Measurements from ENCODE around the gene CAMK1D.
"Not testable (repeated sequence)": the region's sequence is repeated elsewhere in the genome, so short reads cannot be mapped to it uniquely, and the experiment has no call there.

Gene CAMK1D

GRCh38 chr10:12791728-12792127 lies 442.4 kb downstream of the CAMK1D start:
- DNase-seq (ENCODE audit: low read depth, low spot score), result no peak

- no peak for DNase-seq (ENCODE audit: low read depth, low spot score)
Observed at GRCh38 chr10:12792889-12793556, 443.7 kb downstream of the CAMK1D start.

- no peak for DNase-seq (ENCODE audit: low read depth, low spot score)
Observed at GRCh38 chr10:12795315-12796110, 446.2 kb downstream of the CAMK1D start.

- DNase-seq (ENCODE audit: low read depth, low spot score), result peak; percentile 43
Observed at GRCh38 chr10:12796401-12797160, 447.2 kb downstream of the CAMK1D start.

GRCh38 chr10:12797471-12798262 lies 448.3 kb downstream of the CAMK1D start:
- DNase-seq (ENCODE audit: low read depth, low spot score), result no peak

GRCh38 chr10:12799144-12799543 lies 449.8 kb downstream of the CAMK1D start:
- peak; percentile 67 for DNase-seq (ENCODE audit: low read depth, low spot score)

- no peak for DNase-seq (ENCODE audit: low read depth, low spot score)
Observed at GRCh38 chr10:12799714-12800113, 450.4 kb downstream of the CAMK1D start.

- no peak for DNase-seq (ENCODE audit: low read depth, low spot score)
Observed at GRCh38 chr10:12800302-12800701, 451.0 kb downstream of the CAMK1D start.

- DNase-seq (ENCODE audit: low read depth, low spot score), result no peak
Observed at GRCh38 chr10:12801214-12802087, 452.1 kb downstream of the CAMK1D start.

GRCh38 chr10:12803776-12804175 lies 454.4 kb downstream of the CAMK1D start:
- DNase-seq (ENCODE audit: low read depth, low spot score), result no peak

- no peak for DNase-seq (ENCODE audit: low read depth, low spot score)
Observed at GRCh38 chr10:12806228-12807095, 457.1 kb downstream of the CAMK1D start.

GRCh38 chr10:12807096-12807755 lies 457.9 kb downstream of the CAMK1D start:
- peak; percentile 78 for DNase-seq (ENCODE audit: low read depth, low spot score)

GRCh38 chr10:12808014-12808613 lies 458.8 kb downstream of the CAMK1D start:
- no peak for DNase-seq (ENCODE audit: low read depth, low spot score)

GRCh38 chr10:12810046-12810445 lies 460.7 kb downstream of the CAMK1D start:
- DNase-seq (ENCODE audit: low read depth, low spot score), result not testable (repeated sequence)

- no peak for DNase-seq (ENCODE audit: low read depth, low spot score)
Observed at GRCh38 chr10:12811826-12812225, 462.5 kb downstream of the CAMK1D start.

- DNase-seq (ENCODE audit: low read depth, low spot score), result no peak
Observed at GRCh38 chr10:12812571-12812970, 463.2 kb downstream of the CAMK1D start.

- DNase-seq (ENCODE audit: low read depth, low spot score), result no peak
Observed at GRCh38 chr10:12814166-12814565, 464.8 kb downstream of the CAMK1D start.

- peak; percentile 63 for DNase-seq (ENCODE audit: low read depth, low spot score)
Observed at GRCh38 chr10:12819071-12819470, 469.7 kb downstream of the CAMK1D start.

- DNase-seq (ENCODE audit: low read depth, low spot score), result no peak
Observed at GRCh38 chr10:12819656-12820055, 470.3 kb downstream of the CAMK1D start.

All from ELF-1 (cell line).